ENCODE data around the gene CACNA1C.

The CACNA1C gene

GRCh38 chr12:2297658-2298057 lies 244.9 kb downstream of the CACNA1C start:
- no peak for DNase-seq (ENCODE audit: low spot score)

GRCh38 chr12:2298556-2299200 lies 245.9 kb downstream of the CACNA1C start:
- no peak for DNase-seq (ENCODE audit: low spot score)

GRCh38 chr12:2299206-2299605 lies 246.4 kb downstream of the CACNA1C start:
- DNase-seq (ENCODE audit: low spot score): no peak

GRCh38 chr12:2300168-2300567 lies 247.4 kb downstream of the CACNA1C start:
- DNase-seq (ENCODE audit: low spot score): no peak

GRCh38 chr12:2300886-2301285 lies 248.1 kb downstream of the CACNA1C start:
- no peak for DNase-seq (ENCODE audit: low spot score)

GRCh38 chr12:2301531-2302461 lies 249.0 kb downstream of the CACNA1C start:
- peak; percentile 85 for DNase-seq (ENCODE audit: low spot score)

- DNase-seq (ENCODE audit: low spot score): no peak
Measured at GRCh38 chr12:2302711-2303580, 250.2 kb downstream of the CACNA1C start.

- DNase-seq (ENCODE audit: low spot score): no peak
Measured at GRCh38 chr12:2304223-2304622, 251.4 kb downstream of the CACNA1C start.

GRCh38 chr12:2306012-2306411 lies 253.2 kb downstream of the CACNA1C start:
- no peak for DNase-seq (ENCODE audit: low spot score)

GRCh38 chr12:2306735-2307134 lies 253.9 kb downstream of the CACNA1C start:
- no peak for DNase-seq (ENCODE audit: low spot score)

- DNase-seq (ENCODE audit: low spot score): no peak
Measured at GRCh38 chr12:2307550-2307949, 254.8 kb downstream of the CACNA1C start.

GRCh38 chr12:2309647-2310046 lies 256.9 kb downstream of the CACNA1C start:
- DNase-seq (ENCODE audit: low spot score): no peak

- peak; percentile 90 for DNase-seq (ENCODE audit: low spot score)
Measured at GRCh38 chr12:2311020-2311778, 258.4 kb downstream of the CACNA1C start.

GRCh38 chr12:2312175-2312574 lies 259.4 kb downstream of the CACNA1C start:
- no peak for DNase-seq (ENCODE audit: low spot score)

GRCh38 chr12:2312770-2313169 lies 260.0 kb downstream of the CACNA1C start:
- DNase-seq (ENCODE audit: low spot score): no peak

GRCh38 chr12:2314492-2314891 lies 261.7 kb downstream of the CACNA1C start:
- DNase-seq (ENCODE audit: low spot score): no peak

GRCh38 chr12:2317772-2318171 lies 265.0 kb downstream of the CACNA1C start:
- DNase-seq (ENCODE audit: low spot score): no peak

GRCh38 chr12:2318286-2318685 lies 265.5 kb downstream of the CACNA1C start:
- DNase-seq (ENCODE audit: low spot score): no peak

- DNase-seq (ENCODE audit: low spot score): no peak
Measured at GRCh38 chr12:2319136-2319535, 266.3 kb downstream of the CACNA1C start.

GRCh38 chr12:2319737-2320506 lies 267.1 kb downstream of the CACNA1C start:
- DNase-seq (ENCODE audit: low spot score): peak; percentile 63

GRCh38 chr12:2320841-2321240 lies 268.1 kb downstream of the CACNA1C start:
- DNase-seq (ENCODE audit: low spot score): no peak
